HG03159 (cell line): ENCODE data around the gene DLX2.

Experiments
- ATAC-seq: cut with Tn5 transposase; IDR thresholded peaks from one replicate; pipeline ENCODE4 v1.9.1; 2021; ENCODE audit warnings: mild to moderate bottlenecking, moderate library complexity; ENCODE audit not compliant: unreplicated experiment

The DLX2 gene

GRCh38 chr2:172107690-172108586, 5.2 kb upstream of the DLX2 start:
- no peak for ATAC-seq

- no peak for ATAC-seq
These were observed 3.6 kb upstream of the DLX2 start for GRCh38 chr2:172106108-172106961.

GRCh38 chr2:172105471-172106107, 2.9 kb upstream of the DLX2 start:
- no peak for ATAC-seq

GRCh38 chr2:172103471-172104272, 972 bp upstream of the DLX2 start:
- ATAC-seq: no peak

GRCh38 chr2:172101821-172102390, 794 bp downstream of the DLX2 start:
- ATAC-seq: peak; percentile 3

- ATAC-seq: no peak
These were observed 1.5 kb downstream of the DLX2 start for GRCh38 chr2:172100935-172101820.

GRCh38 chr2:172100080-172100934, 2.4 kb downstream of the DLX2 start:
- ATAC-seq: no peak

- no peak for ATAC-seq
These were observed 3.1 kb downstream of the DLX2 start for GRCh38 chr2:172099472-172100079.

GRCh38 chr2:172098650-172099471, 3.8 kb downstream of the DLX2 start:
- no peak for ATAC-seq

- ATAC-seq: no peak
These were observed 4.4 kb downstream of the DLX2 start for GRCh38 chr2:172098287-172098649.

- ATAC-seq: no peak
These were observed 5.1 kb downstream of the DLX2 start for GRCh38 chr2:172097557-172098131.

- ATAC-seq: no peak
These were observed 5.8 kb downstream of the DLX2 start for GRCh38 chr2:172096626-172097547.

- ATAC-seq: no peak
These were observed 6.6 kb downstream of the DLX2 start for GRCh38 chr2:172095905-172096625.

GRCh38 chr2:172095146-172095904, 7.4 kb downstream of the DLX2 start:
- ATAC-seq: no peak
